K562 (cell line): Measurements from ENCODE around the gene MYO3B. TPM values are rescaled to one million over a fixed set of nuclear protein-coding genes. Genes with fewer than 3 reads are reported as not detected.

Source experiments
- ATAC-seq: fragments of 200-7000 bp; cut with Tn5 transposase; 3 replicates; pipeline ENCODE4 v1.9.1; 2020; ENCODE audit warnings: moderate library complexity
- BruUV-seq: library from RNA; stranded (reverse); fragments of 400-500 nt; replicated peaks from 2 replicates; lab custom pipeline; 2021; lab: Mats Ljungman, UMichigan
- CTCF ChIA-PET: fragments of 300-600 bp; formaldehyde crosslinking; extraction: SDS; loops from one replicate; lab custom pipeline; 2021; ENCODE audit warnings: low intra/inter-chr PET ratio; lab: Yijun Ruan, JAX
- POLR2A ChIA-PET: fragments of 300-600, 350-650 bp; sonication (Branson Sonifier 250); formaldehyde crosslinking; extraction: SDS; loops from one replicate; lab custom pipeline; 2021; ENCODE audit warnings: antibody characterized with exemption, inconsistent platforms; lab: Yijun Ruan, JAX
- DNase-seq, 4 experiments: peaks; one replicate each; pipeline versions ENCODE4 v3.0.0 to v3.0.0-alpha.2; 2011 to 2018; ENCODE audit warnings: low spot score in 3 of 4, mixed read lengths in 3 of 4; ENCODE audit errors: extremely low read depth in 1 of 4
- FAIRE-seq: peaks from 2 replicates; lab custom pipeline; 2011; peaks lifted over from hg19 to GRCh38; lab: Jason Lieb, UNC
- H2AFZ ChIP-seq: 2 replicates; pipeline ENCODE4 v1.6.0; 2011; ENCODE audit warnings: low read depth, low read length, control low read depth, inconsistent platforms
- H3K27ac ChIP-seq: fragments of 200-600 bp; 3 replicates; pipeline ENCODE4 v1.8.0; 2011; ENCODE audit warnings: low read depth, mild to moderate bottlenecking, control low read depth, inconsistent platforms, low read length, moderate library complexity, mixed read lengths; ENCODE audit errors: extremely low read depth
- H3K27me3 ChIP-seq, 2 experiments: fragments of 300-600 bp in 1 of 2; 2 replicates in 1 of 2; 3 replicates in 1 of 2; pipeline versions ENCODE4 v1.6.0 to v1.8.0; 2011; ENCODE audit warnings: inconsistent platforms in 2 of 2, low read length in 2 of 2, mild to moderate bottlenecking in 1 of 2, mixed read lengths in 1 of 2, moderate library complexity in 1 of 2; ENCODE audit not compliant: control insufficient read depth in 2 of 2, insufficient read depth in 2 of 2
- H3K36me3 ChIP-seq: fragments of 300-600 bp; 3 replicates; pipeline ENCODE4 v1.8.0; 2011; ENCODE audit warnings: mild to moderate bottlenecking, low read length, inconsistent platforms; ENCODE audit not compliant: control insufficient read depth, insufficient read depth
- H3K4me1 ChIP-seq, 2 experiments: fragments of 200-600 bp in 1 of 2; replicated peaks in 1 of 2; 2 replicates in 1 of 2; 3 replicates in 1 of 2; pipeline versions ENCODE4 v1.5.1 to v1.8.0; 2011; ENCODE audit warnings: inconsistent platforms in 2 of 2, low read length in 2 of 2, mild to moderate bottlenecking in 1 of 2, mixed read lengths in 1 of 2, moderate library complexity in 1 of 2; ENCODE audit not compliant: control insufficient read depth in 2 of 2, insufficient read depth in 2 of 2
- H3K4me2 ChIP-seq: 2 replicates; pipeline ENCODE4 v1.6.1; 2011; ENCODE audit warnings: low read length, control low read depth, inconsistent platforms, mixed read lengths; ENCODE audit not compliant: insufficient read depth
- H3K4me3 ChIP-seq: fragments of 200-600 bp; sonication (generic), shearing (Covaris generic); 2 replicates; pipeline ENCODE4 v1.5.1; 2016; ENCODE audit warnings: control low read depth, inconsistent platforms
- H3K79me2 ChIP-seq: fragments of 200-600 bp; 3 replicates; pipeline ENCODE4 v1.8.0; 2011; ENCODE audit warnings: low read length, inconsistent platforms; ENCODE audit not compliant: control insufficient read depth, insufficient read depth
- H3K9ac ChIP-seq, 2 experiments: 2 replicates each; pipeline versions ENCODE4 v1.6.0 to v1.6.1; 2011; ENCODE audit warnings: low read depth in 2 of 2, low read length in 2 of 2, control low read depth in 1 of 2, inconsistent platforms in 1 of 2, mild to moderate bottlenecking in 1 of 2, mixed read lengths in 1 of 2; ENCODE audit not compliant: insufficient read depth in 1 of 2
- H3K9me1 ChIP-seq: one replicate; pipeline ENCODE4 v1.6.0; 2011; ENCODE audit warnings: inconsistent platforms, mild to moderate bottlenecking, low read length, moderate library complexity; ENCODE audit not compliant: control insufficient read depth, insufficient read depth
- H3K9me3 ChIP-seq: replicated peaks from 2 replicates; pipeline ENCODE4 v1.5.1; 2011; ENCODE audit warnings: low read depth, low read length, inconsistent platforms; ENCODE audit not compliant: control insufficient read depth, insufficient read depth
- H4K20me1 ChIP-seq: replicated peaks from 2 replicates; pipeline ENCODE4 v1.6.1; 2011; ENCODE audit warnings: low read length, inconsistent platforms, mixed read lengths; ENCODE audit not compliant: control insufficient read depth, insufficient read depth
- BACH1 ChIP-seq: fragments of 200-800 bp; sonication (Bioruptor generic); IDR thresholded peaks from 2 replicates; pipeline ENCODE4 v1.6.1; 2016; ENCODE audit warnings: missing genetic modification characterization, missing compliant biosample characterization
- BDP1 ChIP-seq: IDR thresholded peaks from 3 replicates; pipeline ENCODE4 v1.6.1; 2011; ENCODE audit not compliant: insufficient read length, insufficient read depth
- CBX2 ChIP-seq: fragments of 200-600 bp; sonication (generic); IDR thresholded peaks from one replicate; pipeline ENCODE4 v1.6.1; 2012; ENCODE audit warnings: mild to moderate bottlenecking, low read length, inconsistent platforms; ENCODE audit not compliant: insufficient read depth, poor library complexity, severe bottlenecking
- CCAR2 ChIP-seq: fragments of 200-400 bp; formaldehyde crosslinking; IDR thresholded peaks from 2 replicates; pipeline ENCODE4 v1.6.1; 2017; ENCODE audit warnings: mild to moderate bottlenecking, low read depth, low read length
- GATAD2B ChIP-seq: fragments of 450-650 bp; IDR thresholded peaks from 2 replicates; pipeline ENCODE4 v1.6.1; 2017; ENCODE audit warnings: mild to moderate bottlenecking, borderline replicate concordance
- HDAC3 ChIP-seq: fragments of 450-650 bp; IDR thresholded peaks from 2 replicates; pipeline ENCODE4 v1.6.1; 2018; ENCODE audit warnings: borderline replicate concordance, mild to moderate bottlenecking, moderate library complexity; ENCODE audit not compliant: partially characterized antibody
- IRF2 ChIP-seq: sonication (generic); formaldehyde crosslinking; IDR thresholded peaks from 2 replicates; pipeline ENCODE4 v1.8.1; 2022; ENCODE audit warnings: mild to moderate bottlenecking, missing genetic modification reagents
- KAT7 ChIP-seq: sonication (generic); formaldehyde crosslinking; IDR thresholded peaks from 2 replicates; pipeline ENCODE4 v1.8.0; 2022; ENCODE audit warnings: missing genetic modification reagents, mild to moderate bottlenecking, borderline replicate concordance
- LARP7 ChIP-seq: fragments of 450-650 bp; IDR thresholded peaks from 2 replicates; pipeline ENCODE4 v1.6.1; 2016
- MBD2 ChIP-seq: sonication (generic); IDR thresholded peaks from 2 replicates; pipeline ENCODE4 v1.6.1; 2016; ENCODE audit warnings: low read depth, borderline replicate concordance
- NR2F6 ChIP-seq: fragments of 450-650 bp; formaldehyde crosslinking; IDR thresholded peaks from 2 replicates; pipeline ENCODE4 v1.4.0; 2020; ENCODE audit warnings: mild to moderate bottlenecking
- ZNF175 ChIP-seq: fragments of 200-800 bp; sonication (Bioruptor generic); IDR thresholded peaks from 2 replicates; pipeline ENCODE4 v1.6.1; 2016; ENCODE audit warnings: low read depth, mild to moderate bottlenecking, missing genetic modification characterization, missing compliant biosample characterization
- in situ Hi-C: fragments of 300-500 bp; cut with MboI; formaldehyde crosslinking; loops from 4 replicates; pipeline ENCODE4 v1.15.0; 2018; ENCODE audit warnings: inconsistent platforms, mixed read lengths
- intact Hi-C: fragments of 100-400 bp; cut with micrococcal nuclease; formaldehyde crosslinking; loops from 2 replicates; pipeline ENCODE4 v1.14.2; 2022
- polyA plus RNA-seq, 8 experiments: library from polyadenylated mRNA; depleted of rRNA in 4 of 8; stranded (reverse) in 5 of 8; unstranded in 3 of 8; fragments of >200 nt; fragmentation: Nextera tagmentation in 2 of 8; fragmentation: Illumina TruSeq in 1 of 8; extraction: Ambion mirVana in 2 of 8; extraction: Trizol in 1 of 8; gene quantifications; 2 replicates each; pipeline versions ENCODE4 v1.2.1 to v1.2.3, GENCODE V29; 2011 to 2014; ENCODE audit warnings: inconsistent platforms in 1 of 8, missing spikeins in 1 of 8
- total RNA-seq, 7 experiments: library from RNA; depleted of rRNA in 6 of 7; stranded (reverse); fragments of >200 nt in 6 of 7; fragmentation: Illumina TruSeq in 2 of 7; extraction: Trizol in 2 of 7; gene quantifications; 2 replicates each; pipeline versions ENCODE4 v1.2.1 to v1.2.3, GENCODE V29; 2011 to 2021; ENCODE audit warnings: low replicate concordance in 1 of 7
- TF ChIP-seq, protein P1 (sequence below): sonication (generic); formaldehyde crosslinking; IDR thresholded peaks from 2 replicates; pipeline ENCODE4 v1.8.0; 2023; ENCODE audit warnings: missing genetic modification reagents, mild to moderate bottlenecking, borderline replicate concordance
- TF ChIP-seq, protein P2 (sequence below): fragments of 250-450 bp; sonication (Bioruptor Pico); IDR thresholded peaks from 2 replicates; pipeline ENCODE4 v1.4.0; 2020
- TF ChIP-seq, protein P3 (sequence below): sonication (generic); formaldehyde crosslinking; IDR thresholded peaks from 2 replicates; pipeline ENCODE4 v1.8.1; 2023; ENCODE audit warnings: mild to moderate bottlenecking, missing genetic modification reagents, moderate library complexity

The MYO3B gene
- total and polyA plus RNA-seq, 9 of the 15 experiments (the other 6 are each of a cell fraction or from before 2014, with no cell fraction given) = 2.7 to 6.5 (median 3.6) TPM

DNA sequence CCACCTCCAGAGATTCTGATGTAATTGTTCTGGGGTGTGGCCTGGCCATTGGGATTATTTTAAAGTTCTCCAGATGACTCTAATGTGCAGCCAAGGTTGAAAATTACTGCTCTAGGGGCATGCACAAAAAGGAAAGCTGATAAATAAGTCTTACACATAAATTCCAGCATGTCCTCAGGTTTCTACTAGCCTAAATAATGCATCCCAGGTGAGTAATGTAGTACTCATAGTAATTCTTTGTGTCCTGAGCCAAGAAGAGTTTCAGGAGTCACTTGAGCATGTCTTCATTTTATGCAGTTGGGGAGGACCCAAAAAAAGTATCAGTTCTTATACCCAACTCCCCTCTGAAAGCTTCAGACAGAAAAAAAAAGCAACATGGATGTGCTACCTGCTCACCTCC lies 407.1 kb downstream of the MYO3B start:
- Histone ChIP-seq H3K4me3 (no peak overlapping the region), H3K36me3 (no peaks in the 10 kb centered on the region), H4K20me1 (no peaks in the 10 kb centered on the region), H3K4me2 (no peak overlapping the region), H3K27me3 (no peaks in the 10 kb centered on the region; a peak in 1 of 5 replicates), H3K27ac (no peak overlapping the region), H3K79me2 (no peaks in the 10 kb centered on the region), H2AFZ (no peak overlapping the region), H3K9me1 (no peaks in the 10 kb centered on the region), H3K4me1 (no peaks in the 10 kb centered on the region), H3K9ac (no peak overlapping the region), H3K9me3 (no peaks in the 10 kb centered on the region)
- intact Hi-C loops = no loop called here
- no peak for ATAC-seq
- BruUV-seq = no TSS peak
- in situ Hi-C loops = no loop called here
- ChIA-PET POLR2A (interaction anchor here (0.6 to 1.0 kb wide), 3 partner anchors 10 to 92 kb away, joined by 3 read pairs; no protein-coding TSS in a partner anchor), CTCF (no interaction called here)
- DNase-seq = no peak
- no peak for FAIRE-seq
- TF ChIP-seq CBX2 (no peak), KAT7 (CRISPR knock-in tag) (no peak), IRF2 (no peak), CCAR2 (no peak), BACH1 (tag) (no peak), MBD2 (no peak), LARP7 (no peak), GATAD2B (no peak), NR2F6 (no peak), HDAC3 (no peak), ZNF175 (CRISPR knock-in tag) (no peak), BDP1 (no peak)
- TF ChIP-seq, protein P1, sequence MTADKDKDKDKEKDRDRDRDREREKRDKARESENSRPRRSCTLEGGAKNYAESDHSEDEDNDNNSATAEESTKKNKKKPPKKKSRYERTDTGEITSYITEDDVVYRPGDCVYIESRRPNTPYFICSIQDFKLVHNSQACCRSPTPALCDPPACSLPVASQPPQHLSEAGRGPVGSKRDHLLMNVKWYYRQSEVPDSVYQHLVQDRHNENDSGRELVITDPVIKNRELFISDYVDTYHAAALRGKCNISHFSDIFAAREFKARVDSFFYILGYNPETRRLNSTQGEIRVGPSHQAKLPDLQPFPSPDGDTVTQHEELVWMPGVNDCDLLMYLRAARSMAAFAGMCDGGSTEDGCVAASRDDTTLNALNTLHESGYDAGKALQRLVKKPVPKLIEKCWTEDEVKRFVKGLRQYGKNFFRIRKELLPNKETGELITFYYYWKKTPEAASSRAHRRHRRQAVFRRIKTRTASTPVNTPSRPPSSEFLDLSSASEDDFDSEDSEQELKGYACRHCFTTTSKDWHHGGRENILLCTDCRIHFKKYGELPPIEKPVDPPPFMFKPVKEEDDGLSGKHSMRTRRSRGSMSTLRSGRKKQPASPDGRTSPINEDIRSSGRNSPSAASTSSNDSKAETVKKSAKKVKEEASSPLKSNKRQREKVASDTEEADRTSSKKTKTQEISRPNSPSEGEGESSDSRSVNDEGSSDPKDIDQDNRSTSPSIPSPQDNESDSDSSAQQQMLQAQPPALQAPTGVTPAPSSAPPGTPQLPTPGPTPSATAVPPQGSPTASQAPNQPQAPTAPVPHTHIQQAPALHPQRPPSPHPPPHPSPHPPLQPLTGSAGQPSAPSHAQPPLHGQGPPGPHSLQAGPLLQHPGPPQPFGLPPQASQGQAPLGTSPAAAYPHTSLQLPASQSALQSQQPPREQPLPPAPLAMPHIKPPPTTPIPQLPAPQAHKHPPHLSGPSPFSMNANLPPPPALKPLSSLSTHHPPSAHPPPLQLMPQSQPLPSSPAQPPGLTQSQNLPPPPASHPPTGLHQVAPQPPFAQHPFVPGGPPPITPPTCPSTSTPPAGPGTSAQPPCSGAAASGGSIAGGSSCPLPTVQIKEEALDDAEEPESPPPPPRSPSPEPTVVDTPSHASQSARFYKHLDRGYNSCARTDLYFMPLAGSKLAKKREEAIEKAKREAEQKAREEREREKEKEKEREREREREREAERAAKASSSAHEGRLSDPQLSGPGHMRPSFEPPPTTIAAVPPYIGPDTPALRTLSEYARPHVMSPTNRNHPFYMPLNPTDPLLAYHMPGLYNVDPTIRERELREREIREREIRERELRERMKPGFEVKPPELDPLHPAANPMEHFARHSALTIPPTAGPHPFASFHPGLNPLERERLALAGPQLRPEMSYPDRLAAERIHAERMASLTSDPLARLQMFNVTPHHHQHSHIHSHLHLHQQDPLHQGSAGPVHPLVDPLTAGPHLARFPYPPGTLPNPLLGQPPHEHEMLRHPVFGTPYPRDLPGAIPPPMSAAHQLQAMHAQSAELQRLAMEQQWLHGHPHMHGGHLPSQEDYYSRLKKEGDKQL = no peak
- TF ChIP-seq, protein P2, sequence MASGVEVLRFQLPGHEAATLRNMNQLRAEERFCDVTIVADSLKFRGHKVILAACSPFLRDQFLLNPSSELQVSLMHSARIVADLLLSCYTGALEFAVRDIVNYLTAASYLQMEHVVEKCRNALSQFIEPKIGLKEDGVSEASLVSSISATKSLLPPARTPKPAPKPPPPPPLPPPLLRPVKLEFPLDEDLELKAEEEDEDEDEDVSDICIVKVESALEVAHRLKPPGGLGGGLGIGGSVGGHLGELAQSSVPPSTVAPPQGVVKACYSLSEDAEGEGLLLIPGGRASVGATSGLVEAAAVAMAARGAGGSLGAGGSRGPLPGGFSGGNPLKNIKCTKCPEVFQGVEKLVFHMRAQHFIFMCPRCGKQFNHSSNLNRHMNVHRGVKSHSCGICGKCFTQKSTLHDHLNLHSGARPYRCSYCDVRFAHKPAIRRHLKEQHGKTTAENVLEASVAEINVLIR = no peak
- TF ChIP-seq, protein P3, sequence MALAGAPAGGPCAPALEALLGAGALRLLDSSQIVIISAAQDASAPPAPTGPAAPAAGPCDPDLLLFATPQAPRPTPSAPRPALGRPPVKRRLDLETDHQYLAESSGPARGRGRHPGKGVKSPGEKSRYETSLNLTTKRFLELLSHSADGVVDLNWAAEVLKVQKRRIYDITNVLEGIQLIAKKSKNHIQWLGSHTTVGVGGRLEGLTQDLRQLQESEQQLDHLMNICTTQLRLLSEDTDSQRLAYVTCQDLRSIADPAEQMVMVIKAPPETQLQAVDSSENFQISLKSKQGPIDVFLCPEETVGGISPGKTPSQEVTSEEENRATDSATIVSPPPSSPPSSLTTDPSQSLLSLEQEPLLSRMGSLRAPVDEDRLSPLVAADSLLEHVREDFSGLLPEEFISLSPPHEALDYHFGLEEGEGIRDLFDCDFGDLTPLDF = no peak
